ENCODE data around the gene XRN2. TPM values are rescaled to one million over a fixed set of nuclear protein-coding genes. Genes with fewer than 3 reads are reported as not detected.
A peak's percentile ranks its signal among the peaks of the same experiment; 100 is the strongest.

The XRN2 gene
- total and polyA plus RNA-seq, 10 donors, result 19.3 to 92.6 (median 62.8) TPM

DNA sequence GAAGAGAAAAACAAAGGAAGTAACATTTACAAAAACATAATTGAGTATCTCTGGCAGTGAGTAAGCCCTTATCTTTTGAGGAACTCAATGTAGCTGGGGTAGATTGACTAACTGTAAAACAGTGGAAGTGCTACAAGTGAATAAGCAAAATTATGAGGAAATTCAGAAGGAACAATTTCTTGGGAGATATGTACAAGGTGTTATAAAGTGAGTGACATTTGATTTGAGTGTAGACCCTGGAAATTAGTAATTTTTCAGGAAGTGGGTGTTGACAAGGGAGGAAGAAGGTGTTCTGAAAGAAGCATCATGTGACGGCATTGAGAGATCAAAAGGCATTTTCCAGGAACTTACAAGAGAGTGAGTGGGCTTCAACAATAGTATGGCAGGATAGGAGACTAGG, 22.2 kb downstream of the XRN2 start:
- DNase-seq, result no peak
- Histone ChIP-seq H3K36me3 (peaks cover 0 to 40% (median 10%) of the 10 kb centered on the region in 6 donors), H3K4me1 (peaks cover 17 to 60% (median 42%) of the 10 kb centered on the region in 6 donors), H3K27me3 (replicated peaks in 1 of 7) (no peaks in the 10 kb centered on the region), H3K27ac (peak overlapping the region in 7 of 8 donors; percentile 23 to 81 (median 72)), H3K4me3 (peak overlapping the region in 1 of 8 donors; percentile 26), H3K9me3 (peaks cover 4 to 24% (median 21%) of the 10 kb centered on the region in 8 donors)
- intact Hi-C loops (cut with DNase I; ENCODE audit: low total_unique reads), result no loop called here
- TF ChIP-seq, protein P1, sequence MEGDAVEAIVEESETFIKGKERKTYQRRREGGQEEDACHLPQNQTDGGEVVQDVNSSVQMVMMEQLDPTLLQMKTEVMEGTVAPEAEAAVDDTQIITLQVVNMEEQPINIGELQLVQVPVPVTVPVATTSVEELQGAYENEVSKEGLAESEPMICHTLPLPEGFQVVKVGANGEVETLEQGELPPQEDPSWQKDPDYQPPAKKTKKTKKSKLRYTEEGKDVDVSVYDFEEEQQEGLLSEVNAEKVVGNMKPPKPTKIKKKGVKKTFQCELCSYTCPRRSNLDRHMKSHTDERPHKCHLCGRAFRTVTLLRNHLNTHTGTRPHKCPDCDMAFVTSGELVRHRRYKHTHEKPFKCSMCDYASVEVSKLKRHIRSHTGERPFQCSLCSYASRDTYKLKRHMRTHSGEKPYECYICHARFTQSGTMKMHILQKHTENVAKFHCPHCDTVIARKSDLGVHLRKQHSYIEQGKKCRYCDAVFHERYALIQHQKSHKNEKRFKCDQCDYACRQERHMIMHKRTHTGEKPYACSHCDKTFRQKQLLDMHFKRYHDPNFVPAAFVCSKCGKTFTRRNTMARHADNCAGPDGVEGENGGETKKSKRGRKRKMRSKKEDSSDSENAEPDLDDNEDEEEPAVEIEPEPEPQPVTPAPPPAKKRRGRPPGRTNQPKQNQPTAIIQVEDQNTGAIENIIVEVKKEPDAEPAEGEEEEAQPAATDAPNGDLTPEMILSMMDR (IDR thresholded peaks at IDR 0.05 in 8 of 11, conservative IDR thresholded peaks at IDR 0.05 in 3 of 11), result no peak
- TF ChIP-seq POLR2AphosphoS5 (IDR thresholded peaks at IDR 0.05), result no peak
- no peak for TF ChIP-seq POLR2A (IDR thresholded peaks at IDR 0.05)
- WGBS, 5 donors, result 14 to 54% (median 29%) methylated on average over 1 of the region's 1 CpG

DNA sequence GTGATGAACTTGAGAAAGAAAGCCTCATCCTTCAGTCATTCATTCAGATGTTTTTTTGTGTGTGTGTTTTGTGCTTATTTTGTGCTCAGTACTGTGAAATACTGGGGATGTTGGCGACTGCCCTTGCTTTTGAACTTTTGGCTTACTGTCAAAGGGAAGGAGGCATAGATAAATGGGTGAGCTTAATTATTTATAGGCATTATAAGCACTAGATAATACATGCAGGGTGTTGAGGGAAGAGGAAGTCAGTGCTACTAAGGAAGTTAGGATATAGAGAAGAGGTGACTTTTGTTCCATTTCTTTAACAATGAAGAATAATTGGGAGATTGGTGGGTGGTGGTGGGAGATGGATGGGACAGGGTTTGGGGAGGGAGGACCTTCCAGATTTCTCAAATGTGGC, 23.6 kb downstream of the XRN2 start:
- peaks cover 4 to 12% (median 10%) of the 10 kb centered on the region in 8 donors for H3K9me3 ChIP-seq
- intact Hi-C loops (cut with DNase I; ENCODE audit: low total_unique reads), result no loop called here
- 53 to 84% (median 66%) methylated on average over 1 of the region's 1 CpG for WGBS, 5 donors
- no peak overlapping the region for H3K4me3 ChIP-seq
- no peak for DNase-seq
- TF ChIP-seq POLR2A (IDR thresholded peaks at IDR 0.05) (no peak), POLR2AphosphoS5 (IDR thresholded peaks at IDR 0.05) (no peak)
- TF ChIP-seq, protein P1 (IDR thresholded peaks at IDR 0.05 in 8 of 11, conservative IDR thresholded peaks at IDR 0.05 in 3 of 11), result no peak
- H3K27ac ChIP-seq, result peak overlapping the region in 4 of 8 donors; percentile 41 to 81 (median 61)
- no peaks in the 10 kb centered on the region for H3K27me3 ChIP-seq (replicated peaks in 1 of 7)
- peaks cover 0 to 44% (median 18%) of the 10 kb centered on the region in 6 donors for H3K36me3 ChIP-seq
- H3K4me1 ChIP-seq, result peaks cover 17 to 60% (median 42%) of the 10 kb centered on the region in 6 donors

DNA sequence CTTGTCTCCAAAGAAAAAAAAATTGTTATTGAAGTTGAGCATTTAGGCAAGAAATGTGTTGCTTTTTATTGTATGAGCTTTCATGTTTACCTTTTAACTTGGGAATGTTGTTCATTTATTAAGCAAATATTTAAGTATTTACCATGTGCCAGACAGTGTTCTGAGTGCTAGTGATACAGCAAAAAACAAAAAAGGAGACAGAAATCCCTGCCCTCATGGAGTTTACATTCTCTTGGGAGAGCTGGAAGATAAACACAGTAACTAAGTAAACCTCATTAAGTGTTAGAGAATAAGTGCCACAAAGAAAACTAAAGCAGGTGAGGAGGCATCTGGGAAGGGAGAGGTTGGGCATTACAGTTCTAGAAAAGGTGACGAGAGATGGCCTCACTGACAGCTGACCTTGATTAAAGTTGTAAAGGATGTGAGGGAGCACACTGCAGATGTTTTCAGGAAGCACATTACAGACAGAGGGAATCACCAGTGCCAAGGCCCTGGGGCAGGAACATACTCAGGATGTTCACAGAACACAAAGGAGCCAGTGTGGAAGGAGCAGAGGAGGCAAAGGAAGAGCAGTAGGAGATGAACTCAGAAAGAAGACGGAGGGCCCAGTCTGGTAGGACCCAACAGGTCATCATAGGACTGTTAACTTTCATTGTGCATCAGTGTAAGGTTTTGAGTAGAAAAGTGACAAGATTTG, 33.5 kb downstream of the XRN2 start:
- H3K27ac ChIP-seq, result no peak overlapping the region
- no peak for DNase-seq
- no peaks in the 10 kb centered on the region for H3K9me3 ChIP-seq
- intact Hi-C loops (cut with DNase I; ENCODE audit: low total_unique reads), result no loop called here
- peaks cover 7 to 100% (median 83%) of the 10 kb centered on the region in 6 donors for H3K36me3 ChIP-seq
- peak in 1 of 3 donors; percentile 13 for TF ChIP-seq POLR2AphosphoS5 (IDR thresholded peaks at IDR 0.05)
- TF ChIP-seq, protein P1 (IDR thresholded peaks at IDR 0.05 in 8 of 11, conservative IDR thresholded peaks at IDR 0.05 in 3 of 11), result no peak
- no peak overlapping the region for H3K4me3 ChIP-seq
- WGBS, 5 donors, result 83 to 94% (median 91%) methylated on average over 2 of the region's 2 CpGs
- H3K27me3 ChIP-seq (replicated peaks in 1 of 7), result no peaks in the 10 kb centered on the region
- H3K4me1 ChIP-seq, result peaks cover 0 to 8% (median 0%) of the 10 kb centered on the region in 6 donors

DNA sequence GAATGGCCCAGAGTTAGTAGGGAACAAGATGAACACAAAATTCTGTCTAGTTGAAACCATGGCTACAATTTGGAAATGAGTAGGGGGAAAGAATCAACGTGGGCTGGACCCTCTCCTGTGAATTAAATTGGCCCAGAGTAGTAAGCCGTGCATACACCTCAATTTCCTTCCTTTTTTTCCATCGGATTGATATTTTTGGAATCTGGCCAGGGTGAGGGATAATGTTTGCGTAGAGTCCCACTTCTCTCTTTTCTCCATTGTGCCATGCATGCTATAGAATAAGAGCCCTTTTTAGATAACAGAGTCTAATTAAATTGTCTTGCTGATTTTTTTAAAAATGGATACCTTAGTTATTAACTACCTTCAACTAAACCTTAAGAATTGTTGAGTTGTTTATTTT, 35.2 kb downstream of the XRN2 start:
- no peak for DNase-seq
- 36 to 60% (median 54%) methylated on average over 4 of the region's 4 CpGs for WGBS, 5 donors
- intact Hi-C loops (cut with DNase I; ENCODE audit: low total_unique reads), result no loop called here
- no peaks in the 10 kb centered on the region for H3K27me3 ChIP-seq (replicated peaks in 1 of 7)
- no peak overlapping the region for H3K4me3 ChIP-seq
- peaks cover 0 to 8% (median 0%) of the 10 kb centered on the region in 6 donors for H3K4me1 ChIP-seq
- no peaks in the 10 kb centered on the region for H3K9me3 ChIP-seq
- H3K36me3 ChIP-seq, result peaks cover 7 to 100% (median 71%) of the 10 kb centered on the region in 6 donors
- TF ChIP-seq, protein P1 (IDR thresholded peaks at IDR 0.05 in 8 of 11, conservative IDR thresholded peaks at IDR 0.05 in 3 of 11), result no peak
- TF ChIP-seq POLR2AphosphoS5 (IDR thresholded peaks at IDR 0.05), result no peak
- TF ChIP-seq POLR2A (IDR thresholded peaks at IDR 0.05), result no peak
- H3K27ac ChIP-seq, result no peak overlapping the region
